OCI-LY1 (cell line): Measurements from ENCODE around the gene FLII.

ENCODE experiments used
- H2AFZ ChIP-seq: fragments of 200-600 bp; sonication (generic), shearing (Covaris generic); 2 replicates; pipeline ENCODE4 v1.6.0; 2014; ENCODE audit warnings: antibody characterized with exemption, mild to moderate bottlenecking, low read length
- H3F3A ChIP-seq: fragments of 200-600 bp; sonication (generic), shearing (Covaris generic); 2 replicates; pipeline ENCODE4 v1.6.0; 2014; ENCODE audit warnings: mild to moderate bottlenecking, antibody characterized with exemption, low read length, moderate library complexity; ENCODE audit not compliant: insufficient read depth
- H3K27ac ChIP-seq: fragments of 200-600 bp; sonication (generic); 2 replicates; pipeline ENCODE4 v1.5.1; 2014; ENCODE audit warnings: low read length, mixed run types, mild to moderate bottlenecking, low read depth; ENCODE audit not compliant: poor library complexity, severe bottlenecking
- H3K27me3 ChIP-seq: fragments of 200-600 bp; sonication (generic); 2 replicates; pipeline ENCODE4 v1.6.0; 2014; ENCODE audit warnings: antibody characterized with exemption, mild to moderate bottlenecking, low read length, moderate library complexity; ENCODE audit not compliant: insufficient read depth
- H3K36me3 ChIP-seq: fragments of 200-600 bp; sonication (generic); 2 replicates; pipeline ENCODE4 v1.6.1; 2014; ENCODE audit warnings: mild to moderate bottlenecking, antibody characterized with exemption, low read length, moderate library complexity, mixed read lengths; ENCODE audit not compliant: insufficient read depth
- H3K4me1 ChIP-seq: fragments of 200-600 bp; sonication (generic); 2 replicates; pipeline ENCODE4 v1.5.1; 2014; ENCODE audit warnings: mild to moderate bottlenecking, low read length, moderate library complexity; ENCODE audit not compliant: insufficient read depth, severe bottlenecking
- H3K4me2 ChIP-seq: fragments of 200-600 bp; sonication (generic), shearing (Covaris generic); 2 replicates; pipeline ENCODE4 v1.6.1; 2014; ENCODE audit warnings: low read length
- H3K4me3 ChIP-seq: fragments of 200-600 bp; sonication (generic); 2 replicates; pipeline ENCODE4 v1.5.1; 2014; ENCODE audit warnings: low read length, low read depth, mild to moderate bottlenecking, mixed read lengths; ENCODE audit not compliant: poor library complexity, severe bottlenecking
- H3K79me2 ChIP-seq: fragments of 200-600 bp; shearing (Covaris generic); 2 replicates; pipeline ENCODE4 v1.6.1; 2016; ENCODE audit warnings: mixed run types, low read length, mixed read lengths; ENCODE audit not compliant: insufficient read depth
- H3K9ac ChIP-seq: fragments of 200-600 bp; sonication (generic), shearing (Covaris generic); 2 replicates; pipeline ENCODE4 v1.6.1; 2014; ENCODE audit warnings: mild to moderate bottlenecking, low read length, mixed read lengths
- H3K9me2 ChIP-seq: fragments of 200-600 bp; sonication (generic), shearing (Covaris generic); 2 replicates; pipeline ENCODE4 v1.6.1; 2014; ENCODE audit warnings: low read depth, mild to moderate bottlenecking, low read length, mixed read lengths
- H3K9me3 ChIP-seq: fragments of 200-600 bp; shearing (Covaris generic); 2 replicates; pipeline ENCODE4 v1.6.1; 2014; ENCODE audit warnings: low read length, mixed read lengths
- H4K20me1 ChIP-seq: fragments of 200-600 bp; sonication (generic), shearing (Covaris generic); 2 replicates; pipeline ENCODE4 v1.6.0; 2016; ENCODE audit warnings: mild to moderate bottlenecking, low read length; ENCODE audit not compliant: insufficient read depth
- EZH2 ChIP-seq: fragments of 200-600 bp; sonication (generic), shearing (Covaris generic); IDR thresholded peaks from 2 replicates; pipeline ENCODE4 v1.8.0; 2017; ENCODE audit warnings: borderline replicate concordance, mixed run types, mild to moderate bottlenecking, antibody characterized with exemption, low read length, moderate library complexity, mixed read lengths
- TF ChIP-seq, protein P1 (sequence below): fragments of 200-600 bp; sonication (generic), shearing (Covaris generic); IDR thresholded peaks from 2 replicates; pipeline ENCODE4 v1.5.1; 2017; ENCODE audit warnings: mild to moderate bottlenecking, antibody characterized with exemption, low read length, moderate library complexity, mixed read lengths

The FLII gene

DNA sequence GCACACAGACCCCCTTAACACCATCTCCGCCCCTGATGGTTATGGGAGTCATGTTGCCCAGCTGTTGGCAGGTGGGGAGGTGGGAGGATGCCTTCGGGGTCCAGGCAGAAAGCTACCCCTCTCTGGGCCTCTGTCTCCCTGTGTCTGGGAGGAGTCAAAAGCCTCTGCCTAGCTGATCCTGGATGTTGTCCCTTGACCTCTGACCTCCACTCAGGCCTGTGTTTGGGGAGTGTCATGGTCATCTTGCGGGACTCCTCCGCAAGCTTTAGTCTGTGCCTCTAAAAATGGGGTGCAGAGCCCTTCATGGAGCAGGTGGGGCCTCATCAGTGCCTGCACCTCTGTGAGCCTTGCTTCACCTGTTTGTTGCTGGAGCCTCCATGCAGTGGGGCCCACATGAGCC is 29.3 kb downstream of the FLII start:
- H3K27ac ChIP-seq: no peak overlapping the region

DNA sequence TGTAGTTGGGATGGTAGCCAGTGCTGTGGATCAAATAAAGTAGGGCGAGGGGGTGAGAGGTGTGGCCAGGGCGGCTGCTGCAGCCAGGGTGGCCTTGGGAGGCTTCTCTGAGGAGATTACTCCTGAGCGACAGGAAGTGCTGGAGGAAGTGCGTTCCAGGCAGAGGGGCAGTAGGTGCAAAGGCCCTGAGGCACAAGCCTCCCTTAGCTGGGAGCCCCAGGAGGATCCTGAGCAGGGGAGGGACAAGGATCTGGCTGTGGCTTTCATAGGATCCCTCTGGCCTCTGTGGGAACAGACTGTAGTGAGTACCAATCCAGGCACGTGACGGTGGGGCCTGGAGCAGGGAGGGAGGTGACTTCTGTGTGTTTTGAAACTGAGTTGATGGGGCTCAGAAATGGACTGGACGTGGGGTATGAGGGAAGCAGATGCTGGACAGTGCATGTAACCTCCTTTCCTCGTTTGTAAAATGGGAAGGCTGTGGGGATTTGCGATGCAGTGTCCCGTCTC is 30.3 kb downstream of the FLII start:
- Histone ChIP-seq H4K20me1 (no peaks in the 10 kb centered on the region), H3K9me3 (no peaks in the 10 kb centered on the region), H3K36me3 (no peaks in the 10 kb centered on the region), H3K9me2 (no peaks in the 10 kb centered on the region), H3K4me1 (peaks cover 20% of the 10 kb centered on the region), H3K4me2 (no peak overlapping the region), H3K4me3 (no peak overlapping the region), H3K27me3 (no peaks in the 10 kb centered on the region), H2AFZ (no peak overlapping the region), H3K9ac (no peak overlapping the region), H3K27ac (no peak overlapping the region), H3F3A (no peaks in the 10 kb centered on the region), H3K79me2 (no peaks in the 10 kb centered on the region)
- TF ChIP-seq, protein P1, sequence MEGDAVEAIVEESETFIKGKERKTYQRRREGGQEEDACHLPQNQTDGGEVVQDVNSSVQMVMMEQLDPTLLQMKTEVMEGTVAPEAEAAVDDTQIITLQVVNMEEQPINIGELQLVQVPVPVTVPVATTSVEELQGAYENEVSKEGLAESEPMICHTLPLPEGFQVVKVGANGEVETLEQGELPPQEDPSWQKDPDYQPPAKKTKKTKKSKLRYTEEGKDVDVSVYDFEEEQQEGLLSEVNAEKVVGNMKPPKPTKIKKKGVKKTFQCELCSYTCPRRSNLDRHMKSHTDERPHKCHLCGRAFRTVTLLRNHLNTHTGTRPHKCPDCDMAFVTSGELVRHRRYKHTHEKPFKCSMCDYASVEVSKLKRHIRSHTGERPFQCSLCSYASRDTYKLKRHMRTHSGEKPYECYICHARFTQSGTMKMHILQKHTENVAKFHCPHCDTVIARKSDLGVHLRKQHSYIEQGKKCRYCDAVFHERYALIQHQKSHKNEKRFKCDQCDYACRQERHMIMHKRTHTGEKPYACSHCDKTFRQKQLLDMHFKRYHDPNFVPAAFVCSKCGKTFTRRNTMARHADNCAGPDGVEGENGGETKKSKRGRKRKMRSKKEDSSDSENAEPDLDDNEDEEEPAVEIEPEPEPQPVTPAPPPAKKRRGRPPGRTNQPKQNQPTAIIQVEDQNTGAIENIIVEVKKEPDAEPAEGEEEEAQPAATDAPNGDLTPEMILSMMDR: no peak
- no peak for TF ChIP-seq EZH2

More for the DNA sequence above, 29.3 kb downstream of the FLII start:
- Histone ChIP-seq H4K20me1 (no peaks in the 10 kb centered on the region), H3K9ac (no peak overlapping the region), H3K4me2 (no peak overlapping the region), H2AFZ (no peak overlapping the region), H3K27me3 (no peaks in the 10 kb centered on the region), H3K4me1 (peaks cover 20% of the 10 kb centered on the region), H3K9me2 (no peaks in the 10 kb centered on the region), H3K36me3 (no peaks in the 10 kb centered on the region), H3F3A (no peaks in the 10 kb centered on the region), H3K9me3 (no peaks in the 10 kb centered on the region), H3K79me2 (no peaks in the 10 kb centered on the region), H3K4me3 (no peak overlapping the region)
- TF ChIP-seq EZH2: no peak
- TF ChIP-seq, protein P1: no peak

DNA sequence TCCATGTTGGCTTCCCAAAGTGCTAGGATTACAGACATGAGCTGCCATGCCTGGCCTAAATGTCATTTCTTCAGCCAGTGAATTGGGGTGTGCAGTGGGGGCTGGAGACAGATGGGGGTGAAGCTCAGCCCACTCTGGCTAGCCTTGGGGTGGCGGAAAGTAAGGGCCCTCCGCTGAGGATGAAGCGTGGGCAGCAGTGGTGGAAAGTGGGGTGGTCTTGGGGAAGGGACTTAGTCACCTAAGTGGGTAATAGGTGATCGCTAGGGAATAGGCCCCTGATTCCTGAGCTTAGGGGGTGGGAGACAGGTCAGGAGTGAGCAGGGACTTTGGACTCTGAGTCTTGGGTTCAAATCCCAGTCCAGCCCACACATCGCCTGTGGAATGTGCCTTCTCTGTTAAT is 30.9 kb downstream of the FLII start:
- H3K4me2 ChIP-seq: no peak overlapping the region
- H3K9ac ChIP-seq: no peak overlapping the region
- no peaks in the 10 kb centered on the region for H4K20me1 ChIP-seq

More for the DNA sequence above, 30.9 kb downstream of the FLII start:
- Histone ChIP-seq H3K4me1 (peaks cover 20% of the 10 kb centered on the region), H3K79me2 (no peaks in the 10 kb centered on the region), H3K27me3 (no peaks in the 10 kb centered on the region), H3K27ac (no peak overlapping the region), H3K9me3 (no peaks in the 10 kb centered on the region), H3F3A (no peaks in the 10 kb centered on the region), H3K4me3 (no peak overlapping the region), H3K36me3 (no peaks in the 10 kb centered on the region), H3K9me2 (no peaks in the 10 kb centered on the region), H2AFZ (no peak overlapping the region)
- TF ChIP-seq EZH2: no peak
- TF ChIP-seq, protein P1: no peak
